HepG2 (cell line): ENCODE data around the gene RPL18. TPM values are rescaled to one million over a fixed set of nuclear protein-coding genes. Genes with fewer than 3 reads are reported as not detected.

Experiments used
- AGO2 ChIP-seq: fragments of 200-400 bp; formaldehyde crosslinking; optimal IDR thresholded peaks from 2 replicates; pipeline ENCODE3; 2017; ENCODE audit warnings: mild to moderate bottlenecking, low read depth, low read length, moderate library complexity
- CBX2 ChIP-seq, 2 experiments: fragments of 200-600 bp in 1 of 2; sonication (generic); formaldehyde crosslinking in 1 of 2; IDR thresholded peaks; 2 replicates each; pipeline versions ENCODE4 v1.7.0 to v1.8.1; 2018 to 2022; ENCODE audit warnings: low read depth in 2 of 2, low read length in 1 of 2, mild to moderate bottlenecking in 1 of 2, missing genetic modification reagents in 1 of 2
- CHD2 ChIP-seq: IDR thresholded peaks from 2 replicates; pipeline ENCODE4 v1.6.1; 2011; ENCODE audit warnings: low read depth, low read length, improper control_type of control experiment
- DRAP1 ChIP-seq: IDR thresholded peaks from 2 replicates; pipeline ENCODE4 v1.6.1; 2016; ENCODE audit warnings: missing genetic modification reagents, missing compliant biosample characterization
- FOXP4 ChIP-seq: sonication (generic); formaldehyde crosslinking; IDR thresholded peaks from 2 replicates; pipeline ENCODE4 v1.4.0; 2020; ENCODE audit warnings: missing genetic modification reagents
- NFYC ChIP-seq: IDR thresholded peaks from 2 replicates; pipeline ENCODE4 v1.6.1; 2016; ENCODE audit warnings: missing genetic modification reagents, missing compliant biosample characterization
- NR0B2 ChIP-seq: sonication (generic); formaldehyde crosslinking; IDR thresholded peaks from 2 replicates; pipeline ENCODE4 v1.4.0; 2020; ENCODE audit warnings: mild to moderate bottlenecking, missing genetic modification reagents
- NRL ChIP-seq: sonication (generic); formaldehyde crosslinking; IDR thresholded peaks from 2 replicates; pipeline ENCODE4 v1.5.0; 2020; ENCODE audit warnings: missing genetic modification reagents, mild to moderate bottlenecking, moderate library complexity, borderline replicate concordance
- PREB ChIP-seq: sonication (generic); formaldehyde crosslinking; IDR thresholded peaks from 2 replicates; pipeline ENCODE4 v1.4.0; 2020; ENCODE audit warnings: missing genetic modification reagents
- REXO4 ChIP-seq: sonication (generic); formaldehyde crosslinking; IDR thresholded peaks from 2 replicates; pipeline ENCODE4 v1.8.0; 2022; ENCODE audit warnings: missing genetic modification reagents, mild to moderate bottlenecking, borderline replicate concordance
- RORA ChIP-seq: sonication (generic); formaldehyde crosslinking; IDR thresholded peaks from 2 replicates; pipeline ENCODE4 v1.5.0; 2020; ENCODE audit warnings: mild to moderate bottlenecking, missing genetic modification reagents, moderate library complexity
- SAFB2 ChIP-seq: sonication (generic); formaldehyde crosslinking; IDR thresholded peaks from 2 replicates; pipeline ENCODE4 v1.5.1; 2020; ENCODE audit warnings: missing genetic modification reagents, low read depth, mild to moderate bottlenecking, borderline replicate concordance
- SKI ChIP-seq: fragments of 450-650 bp; IDR thresholded peaks from one replicate; pipeline ENCODE4 v1.6.1; 2018; ENCODE audit warnings: mild to moderate bottlenecking; ENCODE audit not compliant: partially characterized antibody
- SSRP1 ChIP-seq: IDR thresholded peaks from 2 replicates; pipeline ENCODE4 v1.6.1; 2016; ENCODE audit warnings: control low read depth
- TCF7 ChIP-seq: sonication (generic); IDR thresholded peaks from 2 replicates; pipeline ENCODE4 v1.6.1; 2016; ENCODE audit warnings: antibody characterized with exemption, low read depth
- YY1 ChIP-seq: IDR thresholded peaks from 2 replicates; pipeline ENCODE4 v1.6.1; 2011; ENCODE audit warnings: low read length, low read depth, moderate library complexity, mild to moderate bottlenecking; ENCODE audit not compliant: insufficient read depth, insufficient replicate concordance
- ZBTB34 ChIP-seq: sonication (generic); formaldehyde crosslinking; IDR thresholded peaks from 2 replicates; pipeline ENCODE4 v1.8.0; 2022; ENCODE audit warnings: mild to moderate bottlenecking, missing genetic modification reagents
- ZNF292 ChIP-seq: sonication (generic); formaldehyde crosslinking; IDR thresholded peaks from 2 replicates; pipeline ENCODE4 v1.8.1; 2022; ENCODE audit warnings: mild to moderate bottlenecking, low read depth, missing genetic modification reagents, borderline replicate concordance
- ZNF3 ChIP-seq: IDR thresholded peaks from 2 replicates; pipeline ENCODE4 v1.7.0; 2017; ENCODE audit warnings: inconsistent platforms
- ZNF503 ChIP-seq: sonication (generic); formaldehyde crosslinking; IDR thresholded peaks from 2 replicates; pipeline ENCODE4 v1.4.0; 2020; ENCODE audit warnings: missing genetic modification reagents
- ZNF720 ChIP-seq: sonication (generic); formaldehyde crosslinking; IDR thresholded peaks from 2 replicates; pipeline ENCODE4 v1.4.0; 2020; ENCODE audit warnings: missing genetic modification reagents
- polyA plus RNA-seq, 8 experiments: library from polyadenylated mRNA; depleted of rRNA in 3 of 8; stranded (reverse) in 7 of 8; unstranded in 1 of 8; fragments of >200 nt; fragmentation: Illumina TruSeq in 4 of 8; extraction: Trizol in 4 of 8; gene quantifications; 2 replicates each; pipeline versions ENCODE4 v1.2.1 to v1.2.3, GENCODE V29; 2011 to 2016; ENCODE audit warnings: low read depth in 4 of 8, missing spikeins in 1 of 8, mixed read lengths in 1 of 8; ENCODE audit not compliant: insufficient read depth in 1 of 8
- total RNA-seq, 5 experiments: library from RNA; depleted of rRNA; stranded (reverse); fragments of >200 nt; fragmentation: Illumina TruSeq; extraction: Trizol; gene quantifications; 2 replicates each; pipeline ENCODE4 v1.2.3, GENCODE V29; 2016; ENCODE audit warnings: low read depth in 1 of 5

The RPL18 gene
- total and polyA plus RNA-seq, 2 of the 13 experiments (the other 11 are each of a cell fraction or from before 2014, with no cell fraction given) = 1,485 to 1,639 TPM

- TF ChIP-seq ZNF503 (CRISPR knock-in tag) (no peak; the same call in 1 of the 2 replicates), RORA (CRISPR knock-in tag) (0 out of 2 replicates have a peak, but pooled peaks have one; percentile 20), SAFB2 (CRISPR knock-in tag) (peak; percentile 63; the same call in 1 of the 2 replicates), YY1 (peak; percentile 91), SSRP1 (CRISPR knock-in tag) (peak; percentile 73; the same call in 1 of the 2 replicates), FOXP4 (CRISPR knock-in tag) (peak; percentile 67), SKI (peak; percentile 67), CBX2 (IDR thresholded peaks at IDR 0.05; ENCODE audit: low read depth, low read length) (no peak), CBX2 (CRISPR knock-in tag; IDR thresholded peaks at IDR 0.05; ENCODE audit: low read depth) (no peak), CHD2 (peak; percentile 51; the same call in 1 of the 2 replicates), NR0B2 (CRISPR knock-in tag) (no peak; the same call in 1 of the 2 replicates), ZNF292 (CRISPR knock-in tag) (0 out of 2 replicates have a peak, but pooled peaks have one; percentile 31), NRL (CRISPR knock-in tag) (peak; percentile 94), PREB (no peak), ZNF720 (CRISPR knock-in tag) (peak; percentile 29; the same call in 1 of the 2 replicates), REXO4 (CRISPR knock-in tag) (no peak), DRAP1 (CRISPR knock-in tag) (peak; percentile 95), ZBTB34 (CRISPR knock-in tag) (no peak), NFYC (CRISPR knock-in tag) (peak; percentile 60), ZNF3 (CRISPR knock-in tag) (peak; percentile 57), TCF7 (no peak), AGO2 (peak; percentile 80)
Measured at GRCh38 chr19:48618916-48619691, at the start of gene RPL18, which contains the start of gene SPHK2 (continued).
